Ishikawa (cell line): ENCODE results near the gene ZNF845.

ENCODE experiments used
- CEBPB ChIP-seq: IDR thresholded peaks from 2 replicates; pipeline ENCODE4 v1.6.1; 2012
- CREB1 ChIP-seq: IDR thresholded peaks from 2 replicates; pipeline ENCODE4 v1.6.1; 2012; ENCODE audit warnings: low read depth
- EGR1 ChIP-seq: IDR thresholded peaks from 2 replicates; pipeline ENCODE4 v1.6.1; 2012
- EP300 ChIP-seq: IDR thresholded peaks from 2 replicates; pipeline ENCODE4 v1.6.1; 2012; ENCODE audit warnings: borderline replicate concordance
- FOXM1 ChIP-seq: IDR thresholded peaks from 2 replicates; pipeline ENCODE4 v1.6.1; 2012; ENCODE audit warnings: low read depth, borderline replicate concordance
- MAX ChIP-seq: IDR thresholded peaks from 2 replicates; pipeline ENCODE4 v1.6.1; 2012
- NFIC ChIP-seq: IDR thresholded peaks from 2 replicates; pipeline ENCODE4 v1.6.1; 2012
- RAD21 ChIP-seq: IDR thresholded peaks from 2 replicates; pipeline ENCODE4 v1.6.1; 2012; ENCODE audit warnings: low read depth
- REST ChIP-seq: IDR thresholded peaks from 2 replicates; pipeline ENCODE4 v1.6.1; 2012; ENCODE audit warnings: low read depth, mild to moderate bottlenecking
- TAF1 ChIP-seq: IDR thresholded peaks from 2 replicates; pipeline ENCODE4 v1.6.1; 2012; ENCODE audit warnings: low read depth, mild to moderate bottlenecking
- TCF12 ChIP-seq: IDR thresholded peaks from 2 replicates; pipeline ENCODE4 v1.6.1; 2012; ENCODE audit warnings: low read depth
- TEAD4 ChIP-seq: IDR thresholded peaks from 2 replicates; pipeline ENCODE4 v1.6.1; 2012
- USF1 ChIP-seq: IDR thresholded peaks from 2 replicates; pipeline ENCODE4 v1.6.1; 2012
- YY1 ChIP-seq: IDR thresholded peaks from 2 replicates; pipeline ENCODE4 v1.6.1; 2012; ENCODE audit warnings: low read depth
- ZBTB7A ChIP-seq: IDR thresholded peaks from 2 replicates; pipeline ENCODE4 v1.6.1; 2012; ENCODE audit warnings: low read depth

ZNF845 gene

GRCh38 chr19:53311044-53311443 lies 22.5 kb upstream of the ZNF845 start:
- TF ChIP-seq TEAD4 (no peak), REST (no peak), USF1 (no peak), TCF12 (no peak), EGR1 (no peak), CEBPB (no peak), ZBTB7A (no peak), FOXM1 (no peak), MAX (no peak), YY1 (no peak), RAD21 (no peak), EP300 (no peak), TAF1 (no peak), CREB1 (no peak), NFIC (no peak)

- TF ChIP-seq TCF12 (no peak), FOXM1 (no peak), NFIC (no peak), CEBPB (no peak), USF1 (no peak), TAF1 (no peak), EP300 (no peak), TEAD4 (no peak), YY1 (no peak)
Observed at GRCh38 chr19:53311897-53312296, 21.7 kb upstream of the ZNF845 start.

- TF ChIP-seq TCF12, result no peak
- no peak for TF ChIP-seq MAX
- TF ChIP-seq ZBTB7A, result no peak
- no peak for TF ChIP-seq CREB1
- TF ChIP-seq EP300, result no peak
- no peak for TF ChIP-seq NFIC
- no peak for TF ChIP-seq TAF1
- TF ChIP-seq USF1, result no peak
- TF ChIP-seq REST, result no peak
- TF ChIP-seq TEAD4, result no peak
- no peak for TF ChIP-seq FOXM1
- TF ChIP-seq YY1, result no peak
- TF ChIP-seq EGR1, result no peak
- no peak for TF ChIP-seq RAD21
Observed at GRCh38 chr19:53328967-53329366, 4.6 kb upstream of the ZNF845 start.

GRCh38 chr19:53332484-53332883 lies 1.1 kb upstream of the ZNF845 start:
- no peak for TF ChIP-seq NFIC
- TF ChIP-seq CREB1, result no peak
- no peak for TF ChIP-seq RAD21
- no peak for TF ChIP-seq REST
- no peak for TF ChIP-seq TAF1
- no peak for TF ChIP-seq FOXM1
- no peak for TF ChIP-seq YY1
- TF ChIP-seq CEBPB, result no peak
- no peak for TF ChIP-seq EP300
- TF ChIP-seq USF1, result no peak
- no peak for TF ChIP-seq TEAD4
- TF ChIP-seq TCF12, result no peak
- TF ChIP-seq EGR1, result no peak
- TF ChIP-seq MAX, result no peak
- no peak for TF ChIP-seq ZBTB7A
